ENCODE data around the gene GLT6D1. TPM values are rescaled to one million over a fixed set of nuclear protein-coding genes. Genes with fewer than 3 reads are reported as not detected.

GLT6D1 gene
- total RNA-seq, 1 donor from 2014 or later = not detected

GRCh38 chr9:135611142-135611874 is 28.0 kb downstream of the GLT6D1 start:
- H3K27ac Mint-ChIP-seq (ENCODE audit: unreplicated experiment) = no peak overlapping the region
- H3K4me1 Mint-ChIP-seq = no peaks in the 10 kb centered on the region
- peaks cover 4% of the 10 kb centered on the region for H3K27me3 Mint-ChIP-seq (ENCODE audit: low read depth)
- TF ChIP-seq, protein P1, sequence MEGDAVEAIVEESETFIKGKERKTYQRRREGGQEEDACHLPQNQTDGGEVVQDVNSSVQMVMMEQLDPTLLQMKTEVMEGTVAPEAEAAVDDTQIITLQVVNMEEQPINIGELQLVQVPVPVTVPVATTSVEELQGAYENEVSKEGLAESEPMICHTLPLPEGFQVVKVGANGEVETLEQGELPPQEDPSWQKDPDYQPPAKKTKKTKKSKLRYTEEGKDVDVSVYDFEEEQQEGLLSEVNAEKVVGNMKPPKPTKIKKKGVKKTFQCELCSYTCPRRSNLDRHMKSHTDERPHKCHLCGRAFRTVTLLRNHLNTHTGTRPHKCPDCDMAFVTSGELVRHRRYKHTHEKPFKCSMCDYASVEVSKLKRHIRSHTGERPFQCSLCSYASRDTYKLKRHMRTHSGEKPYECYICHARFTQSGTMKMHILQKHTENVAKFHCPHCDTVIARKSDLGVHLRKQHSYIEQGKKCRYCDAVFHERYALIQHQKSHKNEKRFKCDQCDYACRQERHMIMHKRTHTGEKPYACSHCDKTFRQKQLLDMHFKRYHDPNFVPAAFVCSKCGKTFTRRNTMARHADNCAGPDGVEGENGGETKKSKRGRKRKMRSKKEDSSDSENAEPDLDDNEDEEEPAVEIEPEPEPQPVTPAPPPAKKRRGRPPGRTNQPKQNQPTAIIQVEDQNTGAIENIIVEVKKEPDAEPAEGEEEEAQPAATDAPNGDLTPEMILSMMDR (conservative IDR thresholded peaks at IDR 0.05) = no peak
- no peak overlapping the region for H3K4me3 Mint-ChIP-seq
- H3K9me3 Mint-ChIP-seq = peaks cover 2% of the 10 kb centered on the region
- H3K36me3 Mint-ChIP-seq (ENCODE audit: low read depth) = no peaks in the 10 kb centered on the region
- no peak for DNase-seq (ENCODE audit: low read depth, low spot score)

DNA sequence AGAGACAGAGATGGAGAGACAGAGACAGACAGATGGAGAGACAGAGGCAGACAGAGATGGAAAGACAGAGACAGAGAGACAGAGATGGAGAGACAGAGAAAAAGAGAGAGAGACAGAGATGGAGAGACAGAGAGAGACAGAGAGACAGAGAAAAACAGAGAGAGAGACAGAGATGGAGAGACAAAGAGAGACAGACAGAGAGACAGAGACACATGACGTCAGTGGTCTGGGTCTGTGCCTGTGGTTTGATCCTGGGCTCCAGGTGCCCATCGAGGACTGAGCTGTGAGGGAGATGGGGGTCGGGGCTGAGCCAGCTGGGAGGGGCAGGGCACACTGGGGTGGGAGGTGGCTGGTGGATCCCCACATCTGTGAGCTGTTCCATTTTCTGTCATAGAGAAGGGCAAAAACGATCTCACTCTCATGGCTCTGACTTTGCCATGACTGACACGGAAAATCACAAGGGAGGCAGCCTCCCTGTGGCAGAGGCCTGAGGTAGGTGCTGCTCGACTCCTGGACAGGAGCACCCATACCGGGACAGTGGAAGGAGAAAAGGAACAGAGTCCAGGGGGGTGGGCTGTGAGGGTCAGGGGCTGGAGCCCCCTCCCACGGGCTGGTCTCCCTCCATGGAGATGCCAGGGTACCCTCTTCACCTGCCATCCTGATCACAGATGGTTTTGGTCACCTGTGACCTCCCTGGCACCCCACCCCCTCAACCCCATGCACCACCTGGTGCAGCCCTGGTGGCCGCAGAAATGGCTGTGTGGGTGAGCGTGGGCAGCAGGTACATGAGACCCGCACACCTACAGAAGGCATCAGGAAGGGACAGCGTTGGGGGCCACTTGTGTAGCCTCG is 28.8 kb downstream of the GLT6D1 start:
- Mint-ChIP-seq H3K4me1 (no peaks in the 10 kb centered on the region), H3K9me3 (peaks cover 2% of the 10 kb centered on the region), H3K27ac (ENCODE audit: unreplicated experiment) (no peak overlapping the region), H3K4me3 (no peak overlapping the region), H3K36me3 (ENCODE audit: low read depth) (no peaks in the 10 kb centered on the region), H3K27me3 (ENCODE audit: low read depth) (peaks cover 4% of the 10 kb centered on the region)
- TF ChIP-seq, protein P1 (conservative IDR thresholded peaks at IDR 0.05) = no peak
- DNase-seq (ENCODE audit: low read depth, low spot score) = no peak

DNA sequence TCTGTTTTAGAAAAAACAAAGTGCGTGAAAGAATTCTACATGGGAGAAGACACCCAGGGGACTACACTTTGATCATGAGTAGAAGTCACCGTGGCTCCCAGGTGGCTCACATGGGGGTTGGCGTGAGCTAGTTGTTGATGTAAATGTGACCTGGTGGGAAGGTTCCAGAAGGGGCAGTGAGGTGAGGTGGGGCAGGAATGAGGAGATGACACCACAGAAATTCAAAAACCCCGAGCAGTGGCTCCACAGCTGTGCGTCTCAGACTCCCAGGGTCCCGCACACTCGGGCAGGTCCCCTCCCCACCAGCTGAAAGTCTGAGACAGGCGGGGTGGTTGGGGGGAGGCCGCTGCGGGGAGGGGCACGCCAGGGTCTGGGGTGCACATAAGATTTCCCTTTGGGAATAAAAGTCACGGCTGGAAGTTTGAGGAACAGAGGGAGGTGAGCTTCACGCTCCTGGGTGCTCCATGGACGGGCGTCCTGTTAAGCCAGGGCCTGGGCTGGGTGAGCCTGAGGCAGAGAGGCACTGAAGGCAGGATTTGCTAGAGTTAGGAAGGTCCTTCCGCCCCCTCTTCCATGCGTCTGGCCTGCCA is 29.9 kb downstream of the GLT6D1 start:
- no peak overlapping the region for H3K27ac Mint-ChIP-seq (ENCODE audit: unreplicated experiment)
- TF ChIP-seq, protein P1 (conservative IDR thresholded peaks at IDR 0.05) = no peak
- H3K27me3 Mint-ChIP-seq (ENCODE audit: low read depth) = peaks cover 4% of the 10 kb centered on the region
- H3K4me1 Mint-ChIP-seq = no peaks in the 10 kb centered on the region
- H3K4me3 Mint-ChIP-seq = no peak overlapping the region
- peaks cover 2% of the 10 kb centered on the region for H3K9me3 Mint-ChIP-seq
- DNase-seq (ENCODE audit: low read depth, low spot score) = no peak
- no peaks in the 10 kb centered on the region for H3K36me3 Mint-ChIP-seq (ENCODE audit: low read depth)

DNA sequence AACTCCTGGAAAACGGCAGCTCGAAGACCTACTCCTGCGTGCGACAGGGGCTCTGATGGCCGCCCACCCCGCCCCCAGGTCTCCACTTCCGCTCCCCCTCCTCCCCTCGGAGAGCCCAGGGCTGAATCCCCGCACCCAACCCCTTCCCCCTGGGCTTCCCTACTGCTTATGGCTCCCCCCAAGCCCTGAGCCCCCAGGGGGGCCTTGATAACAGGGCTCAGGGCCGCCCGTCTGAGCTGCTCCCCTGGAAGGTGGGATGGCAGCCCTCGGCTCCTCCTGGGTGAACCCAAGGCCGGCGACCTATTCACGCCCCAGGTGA is 30.4 kb downstream of the GLT6D1 start:
- TF ChIP-seq, protein P1 (conservative IDR thresholded peaks at IDR 0.05) = no peak
- H3K36me3 Mint-ChIP-seq (ENCODE audit: low read depth) = no peaks in the 10 kb centered on the region
- no peak for DNase-seq (ENCODE audit: low read depth, low spot score)
- peaks cover 4% of the 10 kb centered on the region for H3K27me3 Mint-ChIP-seq (ENCODE audit: low read depth)
- H3K4me3 Mint-ChIP-seq = no peak overlapping the region
- peaks cover 2% of the 10 kb centered on the region for H3K9me3 Mint-ChIP-seq
- no peak overlapping the region for H3K27ac Mint-ChIP-seq (ENCODE audit: unreplicated experiment)
- no peaks in the 10 kb centered on the region for H3K4me1 Mint-ChIP-seq

- Mint-ChIP-seq H3K9me3 (peaks cover 2% of the 10 kb centered on the region), H3K27ac (ENCODE audit: unreplicated experiment) (no peak overlapping the region), H3K4me1 (no peaks in the 10 kb centered on the region), H3K36me3 (ENCODE audit: low read depth) (no peaks in the 10 kb centered on the region), H3K4me3 (no peak overlapping the region), H3K27me3 (ENCODE audit: low read depth) (peaks cover 4% of the 10 kb centered on the region)
- no peak for DNase-seq (ENCODE audit: low read depth, low spot score)
- TF ChIP-seq, protein P1 (conservative IDR thresholded peaks at IDR 0.05) = no peak
Observed at GRCh38 chr9:135608294-135608998, 30.9 kb downstream of the GLT6D1 start.

All from neural crest cell (in vitro differentiated cells).